Ectodermal cell (in vitro differentiated cells): Measurements from ENCODE around the gene PTPN6.

Experiments
- H3K27ac ChIP-seq: 2 replicates; pipeline ENCODE4 v1.7.0; 2013; ENCODE audit warnings: mild to moderate bottlenecking, low read depth, low read length; ENCODE audit not compliant: insufficient read depth, poor library complexity, severe bottlenecking
- H3K27me3 ChIP-seq: 2 replicates; pipeline ENCODE4 v1.7.0; 2013; ENCODE audit warnings: mild to moderate bottlenecking, low read length; ENCODE audit not compliant: insufficient read depth, control insufficient read depth, poor library complexity, severe bottlenecking
- H3K36me3 ChIP-seq: one replicate; pipeline ENCODE4 v1.7.0; 2013; ENCODE audit warnings: low read length; ENCODE audit not compliant: control insufficient read depth, insufficient read depth
- H3K4me1 ChIP-seq: one replicate; pipeline ENCODE4 v1.7.0; 2013; ENCODE audit warnings: low read length; ENCODE audit not compliant: control insufficient read depth, insufficient read depth
- H3K4me3 ChIP-seq: 2 replicates; pipeline ENCODE4 v1.7.0; 2013; ENCODE audit warnings: low read depth, low read length, control low read depth; ENCODE audit not compliant: insufficient read depth
- H3K9me3 ChIP-seq: 2 replicates; pipeline ENCODE4 v1.7.0; 2013; ENCODE audit warnings: mild to moderate bottlenecking, low read length, moderate library complexity; ENCODE audit not compliant: control insufficient read depth
- WGBS, 2 experiments: methylation state at CpG; one replicate each; pipeline ENCODE4 v1.1.7; 2013; ENCODE audit warnings: missing lambda C conversion rate in 2 of 2; 5-methylcytosine and 5-hydroxymethylcytosine counted together

The PTPN6 gene

GRCh38 chr12:6950401-6950801, 755 bp upstream of the PTPN6 start:
- peaks cover 20% of the 10 kb centered on the region for H3K4me1 ChIP-seq
- no peaks in the 10 kb centered on the region for H3K36me3 ChIP-seq
- H3K27me3 ChIP-seq, result no peaks in the 10 kb centered on the region
- H3K9me3 ChIP-seq, result no peaks in the 10 kb centered on the region
- no peak overlapping the region for H3K27ac ChIP-seq
- H3K4me3 ChIP-seq, result no peak overlapping the region
- WGBS, 2 experiments, result 87 to 96% methylated on average over 1 of the region's 1 CpG

GRCh38 chr12:6951551-6952120, 480 bp downstream of the PTPN6 start:
- H3K4me3 ChIP-seq, result no peak overlapping the region
- no peaks in the 10 kb centered on the region for H3K9me3 ChIP-seq
- no peaks in the 10 kb centered on the region for H3K27me3 ChIP-seq
- H3K27ac ChIP-seq, result no peak overlapping the region
- WGBS, 2 experiments, result 94 to 95% methylated on average over 20 of the region's 20 CpGs
- peaks cover 8% of the 10 kb centered on the region for H3K4me1 ChIP-seq
- no peaks in the 10 kb centered on the region for H3K36me3 ChIP-seq

DNA sequence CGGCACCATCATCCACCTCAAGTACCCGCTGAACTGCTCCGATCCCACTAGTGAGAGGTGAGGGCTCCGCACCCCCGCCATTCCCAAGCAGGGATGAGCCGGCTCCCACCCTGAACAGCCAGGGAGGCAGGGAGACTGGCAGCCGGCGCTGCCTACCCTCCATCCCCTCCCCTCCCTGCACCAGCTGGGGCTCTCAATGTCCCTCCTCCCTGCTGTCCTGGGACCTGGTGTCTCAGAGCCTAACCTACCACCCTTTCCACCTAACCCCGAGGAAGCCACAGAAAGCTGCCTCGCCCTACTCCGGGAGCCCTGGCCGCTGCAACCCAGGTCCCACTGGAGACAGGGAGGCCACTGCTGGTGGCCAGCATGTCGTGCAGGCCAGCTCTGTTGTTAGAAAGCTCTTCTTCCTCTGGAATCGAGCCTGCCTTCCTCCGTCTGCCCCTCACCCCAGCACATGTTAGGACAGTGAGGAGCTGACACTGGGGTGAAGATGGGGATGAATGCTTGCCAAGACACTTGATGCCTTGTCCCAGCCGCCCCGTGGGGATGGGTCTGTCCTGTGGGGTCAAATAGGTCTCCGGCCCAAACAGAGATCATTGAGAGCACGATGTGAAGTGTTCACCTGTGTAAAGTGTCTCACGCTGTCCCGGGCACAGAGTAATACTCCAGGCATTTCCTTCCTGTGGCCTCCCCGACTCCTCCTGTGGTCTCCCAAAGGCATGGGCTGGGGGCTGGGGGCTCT, 1.1 kb downstream of the PTPN6 start:
- no peak overlapping the region for H3K27ac ChIP-seq
- WGBS, 2 experiments, result 89 to 92% methylated on average over 22 of the region's 22 CpGs

DNA sequence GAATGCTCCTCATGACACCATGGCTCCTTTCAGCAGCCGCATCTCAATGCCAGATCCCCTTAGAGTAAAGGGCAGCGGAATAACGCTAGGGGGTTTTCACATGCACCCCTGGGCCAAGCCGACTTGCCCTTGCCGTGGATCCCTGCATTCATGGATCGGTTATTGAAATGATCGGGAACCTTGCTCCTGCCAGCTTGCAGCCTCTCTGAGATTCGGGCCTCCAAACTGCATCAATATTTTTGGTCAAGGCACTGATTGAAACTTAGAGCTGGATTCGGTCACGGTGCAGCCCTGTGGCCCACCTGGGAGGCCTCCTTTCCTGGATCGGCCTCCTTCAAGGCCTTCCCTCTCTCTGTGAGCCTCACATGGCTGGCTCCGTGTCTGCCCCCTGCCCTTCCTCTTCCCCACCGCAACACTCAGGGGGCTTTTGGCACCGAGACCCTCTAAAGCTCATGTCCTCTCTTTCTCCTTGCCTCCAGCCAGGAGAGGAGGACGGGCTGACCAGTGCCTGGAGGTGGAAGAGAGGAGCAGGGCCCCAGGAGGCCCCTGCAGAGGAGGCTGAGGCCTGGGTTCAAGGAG, 1.8 kb downstream of the PTPN6 start:
- Histone ChIP-seq H3K9me3 (no peaks in the 10 kb centered on the region), H3K36me3 (no peaks in the 10 kb centered on the region), H3K27me3 (no peaks in the 10 kb centered on the region), H3K4me3 (no peak overlapping the region), H3K4me1 (peaks cover 8% of the 10 kb centered on the region), H3K27ac (no peak overlapping the region)
- WGBS, 2 experiments, result 90 to 95% methylated on average over 15 of the region's 15 CpGs

More for the DNA sequence above, 1.1 kb downstream of the PTPN6 start:
- H3K36me3 ChIP-seq, result no peaks in the 10 kb centered on the region
- no peaks in the 10 kb centered on the region for H3K27me3 ChIP-seq
- H3K4me1 ChIP-seq, result peaks cover 8% of the 10 kb centered on the region
- H3K9me3 ChIP-seq, result no peaks in the 10 kb centered on the region
- no peak overlapping the region for H3K4me3 ChIP-seq

GRCh38 chr12:6953442-6954315, 2.5 kb downstream of the PTPN6 start:
- 77 to 80% methylated on average over 24 of the region's 24 CpGs for WGBS, 2 experiments
- Histone ChIP-seq H3K4me1 (peaks cover 8% of the 10 kb centered on the region), H3K9me3 (no peaks in the 10 kb centered on the region), H3K36me3 (no peaks in the 10 kb centered on the region), H3K4me3 (no peak overlapping the region), H3K27ac (no peak overlapping the region), H3K27me3 (no peaks in the 10 kb centered on the region)

DNA sequence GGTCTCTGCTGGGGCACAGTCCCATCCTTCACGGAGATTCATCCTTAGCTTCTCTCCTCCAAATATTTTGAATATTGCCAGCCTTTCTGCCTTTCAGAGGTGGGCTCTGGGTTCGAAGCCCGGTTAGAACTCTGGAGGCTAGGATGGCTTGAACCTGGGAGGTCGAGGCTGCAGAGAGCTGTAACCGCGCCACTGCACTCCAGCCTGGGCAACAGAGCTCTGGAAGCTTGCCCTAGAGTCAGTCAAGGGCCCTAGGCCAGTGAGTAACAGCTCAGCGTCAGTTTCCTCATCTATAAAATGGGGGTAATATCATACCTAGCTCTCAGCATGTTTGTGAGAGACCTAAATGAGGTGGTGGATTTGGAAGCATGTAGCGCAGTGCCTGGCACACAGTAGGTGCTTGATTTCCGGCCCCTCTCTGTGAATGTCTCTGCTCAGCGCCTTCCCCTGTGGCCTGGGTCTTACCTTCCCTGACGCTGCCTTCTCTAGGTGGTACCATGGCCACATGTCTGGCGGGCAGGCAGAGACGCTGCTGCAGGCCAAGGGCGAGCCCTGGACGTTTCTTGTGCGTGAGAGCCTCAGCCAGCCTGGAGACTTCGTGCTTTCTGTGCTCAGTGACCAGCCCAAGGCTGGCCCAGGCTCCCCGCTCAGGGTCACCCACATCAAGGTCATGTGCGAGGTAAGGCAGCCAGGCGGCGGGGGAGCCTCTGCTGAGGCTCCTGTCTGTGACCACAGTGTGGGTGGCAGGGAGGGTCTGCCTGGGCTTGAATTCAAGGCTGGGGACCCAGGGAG, 3.4 kb downstream of the PTPN6 start:
- no peaks in the 10 kb centered on the region for H3K36me3 ChIP-seq
- no peak overlapping the region for H3K27ac ChIP-seq
- H3K27me3 ChIP-seq, result no peaks in the 10 kb centered on the region
- WGBS, 2 experiments, result 91 to 92% methylated on average over 21 of the region's 21 CpGs
- H3K4me3 ChIP-seq, result no peak overlapping the region
- H3K9me3 ChIP-seq, result no peaks in the 10 kb centered on the region
- H3K4me1 ChIP-seq, result peaks cover 8% of the 10 kb centered on the region

- 94% methylated on average over 22 of the region's 22 CpGs for WGBS, 2 experiments
- Histone ChIP-seq H3K9me3 (no peaks in the 10 kb centered on the region), H3K4me1 (peaks cover 8% of the 10 kb centered on the region), H3K36me3 (no peaks in the 10 kb centered on the region), H3K4me3 (no peak overlapping the region), H3K27ac (no peak overlapping the region), H3K27me3 (no peaks in the 10 kb centered on the region)
Measured at GRCh38 chr12:6955108-6956020, 4.2 kb downstream of the PTPN6 start.

GRCh38 chr12:6956021-6956727, 5.0 kb downstream of the PTPN6 start:
- Histone ChIP-seq H3K4me1 (peaks cover 14% of the 10 kb centered on the region), H3K4me3 (no peak overlapping the region), H3K27ac (no peak overlapping the region), H3K9me3 (no peaks in the 10 kb centered on the region), H3K36me3 (no peaks in the 10 kb centered on the region), H3K27me3 (no peaks in the 10 kb centered on the region)
- WGBS, 2 experiments, result 86 to 88% methylated on average over 28 of the region's 28 CpGs
